ENCODE results near the gene ADAP1. TPM values are rescaled to one million over a fixed set of nuclear protein-coding genes. Genes with fewer than 3 reads are reported as not detected.
"Not testable (repeated sequence)": the region's sequence is repeated elsewhere in the genome, so short reads cannot be mapped to it uniquely, and the experiment has no call there.

ADAP1 gene
- total and polyA plus RNA-seq, 2 of the 13 experiments (the other 11 are each of a cell fraction or from before 2014, with no cell fraction given), result 10.5 to 24.6 TPM

- Histone ChIP-seq H3K4me2 (ENCODE audit: low read depth, low read length) (no peak overlapping the region), H3K27ac (ENCODE audit: extremely low read length, insufficient read depth, low read length) (no peak overlapping the region), H3K4me3 (replicated peaks in 1 of 3; ENCODE audit: insufficient read depth in 1 of 3, low read depth in 2 of 3, low read length in 3 of 3) (no peak overlapping the region), H4K20me1 (ENCODE audit: insufficient read depth, low read length) (no peaks in the 10 kb centered on the region), H2AFZ (ENCODE audit: low read length) (no peak overlapping the region), H3K9me3 (ENCODE audit: low read length) (no peaks in the 10 kb centered on the region), H3K79me2 (ENCODE audit: insufficient read depth, low read length) (no peaks in the 10 kb centered on the region), H3K9ac (ENCODE audit: insufficient read depth, low read depth, low read length) (no peak overlapping the region), H3K27me3 (ENCODE audit: control insufficient read depth in 1 of 2, insufficient read depth in 2 of 2, low read length in 2 of 2) (no peaks in the 10 kb centered on the region), H3K36me3 (replicated peaks in 1 of 2; ENCODE audit: control insufficient read depth in 1 of 2, insufficient read depth in 2 of 2, low read length in 2 of 2) (no peaks in the 10 kb centered on the region; a peak in 1 of 5 replicates), H3K4me1 (ENCODE audit: insufficient read depth, low read length) (peaks cover 31% of the 10 kb centered on the region)
- DNase-seq (ENCODE audit: low spot score), result no peak
- ATAC-seq, result no peak
- TF ChIP-seq HOXD1 (CRISPR knock-in tag; IDR thresholded peaks at IDR 0.05), result no peak
- no peak for TF ChIP-seq ZBTB34 (CRISPR knock-in tag; IDR thresholded peaks at IDR 0.05)
- TF ChIP-seq ZNF704 (CRISPR knock-in tag; IDR thresholded peaks at IDR 0.05; ENCODE audit: borderline replicate concordance), result no peak
- TF ChIP-seq TBX3 (IDR thresholded peaks at IDR 0.05; ENCODE audit: borderline replicate concordance), result no peak
- no peak for TF ChIP-seq TCF7L2 (IDR thresholded peaks at IDR 0.05; ENCODE audit: low read depth, low read length)
- TF ChIP-seq LBX2 (CRISPR knock-in tag; IDR thresholded peaks at IDR 0.05; ENCODE audit: borderline replicate concordance), result no peak
- ChIA-PET CTCF (ENCODE audit: low intra/inter-chr PET ratio, low total read pairs) (no interaction called here), POLR2A (no interaction called here)
- WGBS (ENCODE audit: low lambda C conversion rate), result 90% methylated on average over 5 of the region's 5 CpGs
- FAIRE-seq, result no peak
- intact Hi-C loops (cut with micrococcal nuclease; ENCODE audit: unreplicated experiment) (no loop called here), in situ Hi-C loops (cut with HindIII; ENCODE audit: extremely low pct_ligation_motif_present, low pct_unique_long_range_greater_than_20kb) (no loop called here)
- no TSS peak for BruUV-seq (replicated peaks)
These were observed 9.7 kb downstream of the ADAP1 start for GRCh38 chr7:944744-945143.

- H2AFZ ChIP-seq (ENCODE audit: low read length); intact Hi-C loops (cut with micrococcal nuclease; ENCODE audit: unreplicated experiment); H3K27me3 ChIP-seq (ENCODE audit: control insufficient read depth in 1 of 2, insufficient read depth in 2 of 2, low read length in 2 of 2); H3K27ac ChIP-seq (ENCODE audit: extremely low read length, insufficient read depth, low read length); H4K20me1 ChIP-seq (ENCODE audit: insufficient read depth, low read length); H3K79me2 ChIP-seq (ENCODE audit: insufficient read depth, low read length); POLR2A ChIA-PET; in situ Hi-C loops (cut with HindIII; ENCODE audit: extremely low pct_ligation_motif_present, low pct_unique_long_range_greater_than_20kb); FAIRE-seq; H3K4me3 ChIP-seq (replicated peaks in 1 of 3; ENCODE audit: insufficient read depth in 1 of 3, low read depth in 2 of 3, low read length in 3 of 3); H3K9me3 ChIP-seq (ENCODE audit: low read length); CTCF ChIA-PET (ENCODE audit: low intra/inter-chr PET ratio, low total read pairs); DNase-seq (ENCODE audit: low spot score); BruUV-seq (replicated peaks); ATAC-seq; H3K9ac ChIP-seq (ENCODE audit: insufficient read depth, low read depth, low read length); H3K36me3 ChIP-seq (replicated peaks in 1 of 2; ENCODE audit: control insufficient read depth in 1 of 2, insufficient read depth in 2 of 2, low read length in 2 of 2); H3K4me2 ChIP-seq (ENCODE audit: low read depth, low read length): not testable (repeated sequence)
- H3K4me1 ChIP-seq (ENCODE audit: insufficient read depth, low read length), result peaks cover 31% of the 10 kb centered on the region
- WGBS (ENCODE audit: low lambda C conversion rate), result 95% methylated on average over 2 of the region's 4 CpGs
These were observed 10.7 kb downstream of the ADAP1 start for GRCh38 chr7:943793-944192.
